Measurements from ENCODE around the gene RPN2. TPM values are rescaled to one million over a fixed set of nuclear protein-coding genes. Genes with fewer than 3 reads are reported as not detected.

Gene RPN2
- polyA plus RNA-seq, 1 donor: 152 TPM

- no peak for DNase-seq (ENCODE audit: low read depth)
These were observed 88.0 kb downstream of the RPN2 start for GRCh38 chr20:37266940-37267666.

- no peak for DNase-seq (ENCODE audit: low read depth)
These were observed 88.7 kb downstream of the RPN2 start for GRCh38 chr20:37267667-37268313.

- no peak for DNase-seq (ENCODE audit: low read depth)
These were observed 91.7 kb downstream of the RPN2 start for GRCh38 chr20:37270576-37271420.

- DNase-seq (ENCODE audit: low read depth): no peak
These were observed 92.3 kb downstream of the RPN2 start for GRCh38 chr20:37271421-37271768.

GRCh38 chr20:37273988-37274387, 94.9 kb downstream of the RPN2 start:
- no peak for DNase-seq (ENCODE audit: low read depth)

GRCh38 chr20:37274851-37275524, 95.9 kb downstream of the RPN2 start:
- no peak for DNase-seq (ENCODE audit: low read depth)

- no peak for DNase-seq (ENCODE audit: low read depth)
These were observed 97.5 kb downstream of the RPN2 start for GRCh38 chr20:37276494-37277252.

GRCh38 chr20:37277253-37277593, 98.1 kb downstream of the RPN2 start:
- no peak for DNase-seq (ENCODE audit: low read depth)

- DNase-seq (ENCODE audit: low read depth): no peak
These were observed 99.9 kb downstream of the RPN2 start for GRCh38 chr20:37278966-37279590.

GRCh38 chr20:37279820-37280219, 100.7 kb downstream of the RPN2 start:
- DNase-seq (ENCODE audit: low read depth): no peak

GRCh38 chr20:37280403-37280802, 101.3 kb downstream of the RPN2 start:
- no peak for DNase-seq (ENCODE audit: low read depth)

GRCh38 chr20:37282556-37282955, 103.4 kb downstream of the RPN2 start:
- DNase-seq (ENCODE audit: low read depth): no peak

GRCh38 chr20:37283530-37284195, 104.5 kb downstream of the RPN2 start:
- no peak for DNase-seq (ENCODE audit: low read depth)

GRCh38 chr20:37284691-37285161, 105.6 kb downstream of the RPN2 start:
- no peak for DNase-seq (ENCODE audit: low read depth)

- DNase-seq (ENCODE audit: low read depth): no peak
These were observed 106.7 kb downstream of the RPN2 start for GRCh38 chr20:37285664-37286374.

- no peak for DNase-seq (ENCODE audit: low read depth)
These were observed 109.0 kb downstream of the RPN2 start for GRCh38 chr20:37288091-37288490.

GRCh38 chr20:37290158-37290810, 111.2 kb downstream of the RPN2 start:
- DNase-seq (ENCODE audit: low read depth): no peak
